Keratinocyte (primary cell): ENCODE measurements around the gene MIR17HG. TPM values are rescaled to one million over a fixed set of nuclear protein-coding genes. Genes with fewer than 3 reads are reported as not detected.

ENCODE experiments used
- DNase-seq: peaks from one replicate; pipeline ENCODE4 v3.0.0-alpha.2; 2011; ENCODE audit warnings: low read depth, missing footprints, low spot score
- FAIRE-seq: peaks from 2 replicates; lab custom pipeline; 2011; peaks lifted over from hg19 to GRCh38; lab: Jason Lieb, UNC
- H2AFZ ChIP-seq: 2 replicates; pipeline ENCODE4 v1.6.0; 2012; ENCODE audit warnings: low read length, control low read depth, inconsistent platforms; ENCODE audit not compliant: control insufficient read depth
- H3K27ac ChIP-seq: 2 replicates; pipeline ENCODE4 v1.5.1; 2011; ENCODE audit warnings: low read length; ENCODE audit not compliant: control insufficient read depth, insufficient read depth
- H3K27me3 ChIP-seq: 3 replicates; pipeline ENCODE4 v1.6.0; 2011; ENCODE audit warnings: low read length; ENCODE audit not compliant: control insufficient read depth, insufficient read depth; ENCODE audit errors: extremely low read depth
- H3K36me3 ChIP-seq, 2 experiments: 2 replicates in 1 of 2; 3 replicates in 1 of 2; pipeline ENCODE4 v1.5.1; 2011; ENCODE audit warnings: low read length in 2 of 2, mild to moderate bottlenecking in 1 of 2; ENCODE audit not compliant: control insufficient read depth in 2 of 2, insufficient read depth in 2 of 2; ENCODE audit errors: extremely low read depth in 1 of 2
- H3K4me1 ChIP-seq: 3 replicates; pipeline ENCODE4 v1.5.1; 2011; ENCODE audit warnings: low read length; ENCODE audit not compliant: control insufficient read depth, insufficient read depth; ENCODE audit errors: extremely low read depth
- H3K4me2 ChIP-seq: 3 replicates; pipeline ENCODE4 v1.6.0; 2011; ENCODE audit warnings: low read depth, low read length; ENCODE audit not compliant: control insufficient read depth, insufficient read depth; ENCODE audit errors: extremely low read depth
- H3K4me3 ChIP-seq, 3 experiments: fragments of 200-600 bp in 1 of 3; sonication (generic) in 1 of 3; 2 replicates in 2 of 3; 3 replicates in 1 of 3; pipeline ENCODE4 v1.5.1; 2011 to 2016; ENCODE audit warnings: low read length in 3 of 3, mild to moderate bottlenecking in 3 of 3, control low read depth in 2 of 3, inconsistent platforms in 1 of 3, low read depth in 1 of 3, mixed read lengths in 1 of 3, mixed run types in 1 of 3, moderate library complexity in 1 of 3; ENCODE audit not compliant: control insufficient read depth in 2 of 3, insufficient read depth in 2 of 3; ENCODE audit errors: extremely low read depth in 1 of 3
- H3K79me2 ChIP-seq: 2 replicates; pipeline ENCODE4 v1.6.0; 2012; ENCODE audit warnings: low read length; ENCODE audit not compliant: control insufficient read depth, insufficient read depth
- H3K9ac ChIP-seq: 3 replicates; pipeline ENCODE4 v1.6.0; 2011; ENCODE audit warnings: low read length; ENCODE audit not compliant: control insufficient read depth, insufficient read depth; ENCODE audit errors: extremely low read depth
- H3K9me1 ChIP-seq: 3 replicates; pipeline ENCODE4 v1.6.0; 2011; ENCODE audit warnings: low read length; ENCODE audit not compliant: control insufficient read depth, insufficient read depth; ENCODE audit errors: extremely low read depth
- H3K9me3 ChIP-seq: 2 replicates; pipeline ENCODE4 v1.5.1; 2012; ENCODE audit warnings: low read depth, low read length; ENCODE audit not compliant: control insufficient read depth
- H4K20me1 ChIP-seq: 3 replicates; pipeline ENCODE4 v1.6.0; 2011; ENCODE audit warnings: low read length; ENCODE audit not compliant: control insufficient read depth, insufficient read depth; ENCODE audit errors: extremely low read depth
- CTCF ChIP-seq, 3 experiments: IDR thresholded peaks in 1 of 3; conservative IDR thresholded peaks in 1 of 3; optimal IDR thresholded peaks in 1 of 3; 2 replicates in 2 of 3; 3 replicates in 1 of 3; pipeline versions ENCODE3 to v1.5.1; 2011; ENCODE audit warnings: low read length in 3 of 3, mild to moderate bottlenecking in 3 of 3, moderate library complexity in 2 of 3, control low read depth in 1 of 3, inconsistent platforms in 1 of 3; ENCODE audit not compliant: insufficient read depth in 2 of 3; ENCODE audit errors: extremely low read depth in 1 of 3
- EZH2 ChIP-seq: IDR thresholded peaks from one replicate; pipeline ENCODE4 v1.6.1; 2012; ENCODE audit warnings: inconsistent platforms, mild to moderate bottlenecking, low read length, moderate library complexity
- dilution Hi-C: fragments of 300-500 bp; cut with MboI; formaldehyde crosslinking; loops from one replicate; pipeline ENCODE4 v1.7.0; 2020; ENCODE audit warnings: low sequenced_read_pairs; ENCODE audit not compliant: extremely low pct_ligation_motif_present
- polyA plus RNA-seq, 5 experiments: library from polyadenylated mRNA; depleted of rRNA in 3 of 5; stranded (reverse) in 3 of 5; stranded (forward) in 1 of 5; unstranded in 1 of 5; fragments of >200 nt; gene quantifications; 1 replicate in 1 of 5; 2 replicates in 3 of 5; 3 replicates in 1 of 5; pipeline versions ENCODE4 v1.2.1 to v1.2.3, GENCODE V29; 2011 to 2012; ENCODE audit warnings: missing spikeins in 2 of 5, low read depth in 1 of 5, low replicate concordance in 1 of 5

MIR17HG gene
- polyA plus RNA-seq, 1 donor (not counting 4 experiments of a cell fraction or from before 2014, with no cell fraction given): 2.9 TPM

GRCh38 chr13:91326146-91326545, 21.3 kb upstream of the MIR17HG start:
- Histone ChIP-seq H3K4me2 (no peak overlapping the region), H4K20me1 (no peaks in the 10 kb centered on the region), H3K9me1 (no peaks in the 10 kb centered on the region), H3K9ac (no peak overlapping the region), H3K79me2 (no peaks in the 10 kb centered on the region), H3K27ac (no peak overlapping the region), H3K27me3 (no peaks in the 10 kb centered on the region), H2AFZ (no peak overlapping the region), H3K36me3 (no peaks in the 10 kb centered on the region), H3K9me3 (no peaks in the 10 kb centered on the region), H3K4me1 (no peaks in the 10 kb centered on the region), H3K4me3 (no peak overlapping the region)
- TF ChIP-seq CTCF (optimal IDR thresholded peaks at IDR 0.05 in 1 of 3, IDR thresholded peaks at IDR 0.05 in 1 of 3, conservative IDR thresholded peaks at IDR 0.05 in 1 of 3; ENCODE audit: extremely low read depth in 1 of 3, insufficient read depth in 2 of 3, low read length in 3 of 3): no peak
- no peak for TF ChIP-seq EZH2
- dilution Hi-C loops: no loop called here
- DNase-seq (no peak), FAIRE-seq (no peak)

GRCh38 chr13:91328726-91329125, 18.8 kb upstream of the MIR17HG start:
- H3K9ac ChIP-seq: no peak overlapping the region
- no peak overlapping the region for H2AFZ ChIP-seq
- H4K20me1 ChIP-seq: no peaks in the 10 kb centered on the region
- H3K4me1 ChIP-seq: no peaks in the 10 kb centered on the region
- H3K4me3 ChIP-seq: no peak overlapping the region
- H3K27me3 ChIP-seq: no peaks in the 10 kb centered on the region
- no peaks in the 10 kb centered on the region for H3K36me3 ChIP-seq
- no peak overlapping the region for H3K27ac ChIP-seq
- no peak for DNase-seq
- dilution Hi-C loops: no loop called here
- no peaks in the 10 kb centered on the region for H3K79me2 ChIP-seq
- FAIRE-seq: no peak
- TF ChIP-seq EZH2 (no peak), CTCF (optimal IDR thresholded peaks at IDR 0.05 in 1 of 3, IDR thresholded peaks at IDR 0.05 in 1 of 3, conservative IDR thresholded peaks at IDR 0.05 in 1 of 3; ENCODE audit: extremely low read depth in 1 of 3, insufficient read depth in 2 of 3, low read length in 3 of 3) (no peak)
- no peaks in the 10 kb centered on the region for H3K9me3 ChIP-seq
- no peaks in the 10 kb centered on the region for H3K9me1 ChIP-seq
- no peak overlapping the region for H3K4me2 ChIP-seq
